Activated T-cell treated with anti-CD3 and anti-CD28 coated beads for 24 hours (primary cell): ENCODE measurements around the gene CTTNBP2.

ENCODE experiments used
- DNase-seq: peaks from one replicate; pipeline ENCODE4 v3.0.0-alpha.2; 2020; ENCODE audit warnings: low read depth

CTTNBP2 gene

DNA sequence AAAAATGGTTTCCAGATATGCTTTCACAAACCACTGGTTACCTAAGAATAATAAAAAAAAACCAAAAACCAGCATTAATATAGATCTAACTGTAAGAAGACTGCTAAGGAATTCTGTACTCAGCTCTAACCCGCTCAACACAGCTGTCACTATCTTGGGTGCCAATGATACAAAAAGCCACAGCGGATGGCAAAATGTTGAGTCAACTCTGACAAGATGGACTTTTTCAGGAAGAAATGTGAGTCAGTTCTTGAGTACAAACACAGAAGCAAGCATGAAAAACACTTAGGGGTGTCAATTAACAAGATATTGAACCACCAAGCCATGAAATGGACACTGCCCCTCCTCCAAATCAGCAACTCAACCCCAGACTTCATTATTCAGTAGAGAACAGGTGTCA is 55.0 kb downstream of the CTTNBP2 start:
- no peak for DNase-seq

DNA sequence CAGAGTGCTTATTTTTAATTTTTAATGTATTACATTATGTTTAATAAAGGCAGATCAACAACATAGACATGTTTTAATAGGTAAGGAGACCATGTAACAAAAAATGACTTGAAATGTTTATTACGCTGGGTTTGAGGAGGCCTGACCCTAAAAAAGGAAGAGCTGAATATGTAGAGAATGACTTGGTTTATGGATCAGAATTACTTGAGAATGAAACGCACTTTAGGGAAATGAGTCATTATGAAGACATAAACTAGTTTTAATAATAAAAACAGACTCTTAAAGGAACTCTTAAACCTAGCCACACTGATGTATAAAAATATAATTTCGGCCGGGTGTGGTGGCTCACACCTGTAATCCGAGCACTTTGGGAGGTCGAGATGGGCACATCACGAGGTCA is 56.5 kb downstream of the CTTNBP2 start:
- no peak for DNase-seq

DNA sequence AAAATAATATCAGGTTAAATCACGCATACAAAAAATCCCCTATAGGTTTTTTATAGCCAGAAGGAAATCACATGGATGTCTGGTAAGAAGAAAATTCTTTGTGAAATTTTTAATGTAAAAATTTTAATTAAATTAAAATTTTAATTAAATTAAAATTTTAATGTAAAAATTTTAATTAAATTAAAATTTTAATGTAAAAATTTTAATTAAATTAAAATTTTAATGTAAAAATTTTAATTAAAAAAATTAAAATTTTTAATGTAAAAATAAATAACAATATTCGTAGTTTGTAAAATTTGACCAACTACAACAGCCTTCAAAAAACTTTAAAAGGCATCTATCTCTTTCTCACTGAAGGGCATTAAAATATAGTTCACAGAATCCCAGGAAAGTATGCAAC is 61.5 kb downstream of the CTTNBP2 start:
- DNase-seq, result no peak

DNA sequence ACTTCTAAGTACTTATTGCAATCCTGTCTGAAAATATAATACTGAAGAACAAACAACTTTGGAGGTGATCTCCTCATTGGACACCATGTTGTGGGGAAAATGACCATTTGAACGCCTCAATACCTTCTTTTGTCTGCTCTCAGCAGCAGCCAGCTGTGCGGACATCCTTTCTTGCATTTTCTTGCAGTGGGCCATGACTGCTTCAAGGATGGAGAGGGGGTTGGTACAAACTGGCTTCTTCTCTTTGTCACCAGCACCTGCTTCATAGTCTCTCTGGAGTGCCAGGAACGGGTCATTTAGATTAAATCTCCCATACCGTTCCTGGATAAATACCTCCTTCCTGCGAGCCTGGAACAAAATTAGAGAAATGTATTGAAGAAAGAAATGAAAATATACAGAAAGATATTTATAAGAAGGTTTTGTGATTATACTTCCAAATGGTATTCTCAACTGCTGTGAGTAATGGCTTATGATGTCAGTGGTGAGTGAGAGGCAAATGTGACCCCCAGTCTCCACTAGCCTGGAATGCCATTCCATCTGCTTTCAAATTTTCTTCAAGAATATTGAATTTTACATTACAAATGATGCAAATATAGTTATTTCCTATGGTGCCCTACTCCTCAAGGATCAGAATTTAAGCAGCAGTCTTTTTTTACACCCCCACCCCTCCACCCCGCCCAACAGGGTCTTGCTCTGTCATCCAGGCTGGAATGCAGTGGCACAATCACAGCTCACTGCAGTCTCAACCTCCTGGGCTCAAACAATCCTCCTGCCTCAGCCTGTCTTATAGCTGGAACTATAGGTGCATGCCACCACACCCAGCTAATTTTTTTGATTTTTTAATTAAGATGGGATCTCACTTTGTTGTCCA is 62.4 kb downstream of the CTTNBP2 start:
- DNase-seq, result no peak

DNA sequence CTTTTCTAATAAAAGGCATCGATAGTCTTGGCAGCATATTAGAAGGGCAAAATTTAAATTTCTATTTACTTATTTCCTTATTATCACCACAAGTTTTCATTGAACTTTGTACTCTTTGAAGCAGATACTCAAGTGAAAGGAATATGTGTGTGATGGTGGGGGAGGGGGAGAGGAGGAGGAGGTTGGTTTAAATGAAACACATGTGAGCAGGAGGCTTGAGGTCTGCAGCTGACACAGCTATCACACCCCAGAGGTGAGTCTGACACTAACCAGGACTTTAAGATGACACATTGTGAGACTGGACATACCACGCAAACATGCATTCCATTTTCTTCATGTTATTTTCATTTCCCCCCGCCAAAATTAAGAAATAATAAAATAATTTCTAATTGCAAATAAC is 63.3 kb downstream of the CTTNBP2 start:
- no peak for DNase-seq

DNA sequence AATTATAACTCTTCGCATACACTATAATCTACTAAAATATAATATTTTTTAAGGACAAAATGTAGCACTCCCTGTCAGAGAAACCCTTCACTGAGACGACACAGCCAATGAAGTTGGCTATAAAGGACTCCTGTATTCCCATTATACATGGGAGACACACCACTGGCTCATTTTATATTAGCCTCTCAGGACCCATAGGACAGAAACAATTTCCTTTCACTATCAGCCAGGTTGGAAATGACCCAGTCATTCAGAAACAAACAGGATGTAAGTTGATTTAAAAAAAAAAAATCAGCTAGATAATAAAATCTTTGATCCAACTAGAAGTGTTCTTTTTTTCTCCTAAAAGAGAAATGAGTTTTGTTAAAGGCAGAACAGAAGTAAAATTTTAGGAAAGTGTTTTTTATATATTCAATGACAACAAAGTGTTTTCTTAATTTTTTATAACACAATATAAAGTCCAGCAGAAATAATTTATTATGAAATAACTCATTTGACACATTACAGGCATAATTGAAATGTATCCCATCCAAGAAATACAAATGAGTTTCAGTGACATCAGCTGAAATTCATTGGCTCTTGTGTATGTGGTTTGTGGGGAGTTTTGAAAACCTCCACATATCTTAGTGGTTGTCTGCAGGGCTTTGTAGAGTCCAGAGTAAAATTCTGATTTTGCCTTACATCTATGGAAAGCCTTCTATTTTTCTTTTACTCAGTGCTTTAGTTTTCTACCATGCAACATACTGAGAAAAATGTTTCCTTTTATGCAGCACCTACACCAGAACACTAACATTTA is 64.1 kb downstream of the CTTNBP2 start:
- no peak for DNase-seq

DNA sequence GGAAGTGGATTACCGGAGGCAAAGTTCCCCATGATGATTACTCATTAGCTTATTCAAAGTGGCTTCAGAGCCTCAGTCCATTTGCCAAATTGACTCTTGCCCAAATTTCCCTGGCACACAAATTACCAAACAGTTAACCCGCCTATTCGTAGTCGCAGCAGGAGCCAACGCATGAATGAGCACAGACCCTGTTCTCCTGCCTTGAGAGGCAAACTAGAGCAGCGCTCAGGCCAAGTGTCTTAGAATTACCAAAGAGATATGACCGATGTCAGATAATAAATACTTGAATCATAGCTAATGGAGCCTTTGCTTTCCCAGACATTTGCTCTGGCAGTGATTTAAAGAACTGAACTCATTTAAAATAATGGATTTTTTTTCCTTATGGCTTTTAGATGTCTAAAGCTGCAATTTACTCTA is 64.9 kb downstream of the CTTNBP2 start:
- DNase-seq, result no peak

DNA sequence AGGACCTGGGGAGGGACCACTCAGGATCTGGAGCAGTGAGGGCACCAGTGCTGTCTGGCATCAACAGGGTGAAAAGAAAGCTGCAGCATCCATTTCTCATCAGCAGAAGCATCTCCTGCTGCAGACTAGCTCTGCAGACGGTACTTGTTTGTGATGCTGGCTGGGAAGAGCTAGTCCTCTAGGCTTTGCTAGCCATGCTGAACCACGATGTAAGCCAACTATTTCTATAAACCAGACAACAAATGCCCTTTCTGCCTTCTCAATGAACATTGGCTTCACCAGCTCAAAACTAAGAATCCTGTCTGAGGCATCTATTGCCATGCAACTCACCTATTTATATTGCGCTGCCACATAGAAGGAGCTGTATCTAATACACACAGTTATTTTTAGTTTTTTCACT is 65.6 kb downstream of the CTTNBP2 start:
- no peak for DNase-seq

DNA sequence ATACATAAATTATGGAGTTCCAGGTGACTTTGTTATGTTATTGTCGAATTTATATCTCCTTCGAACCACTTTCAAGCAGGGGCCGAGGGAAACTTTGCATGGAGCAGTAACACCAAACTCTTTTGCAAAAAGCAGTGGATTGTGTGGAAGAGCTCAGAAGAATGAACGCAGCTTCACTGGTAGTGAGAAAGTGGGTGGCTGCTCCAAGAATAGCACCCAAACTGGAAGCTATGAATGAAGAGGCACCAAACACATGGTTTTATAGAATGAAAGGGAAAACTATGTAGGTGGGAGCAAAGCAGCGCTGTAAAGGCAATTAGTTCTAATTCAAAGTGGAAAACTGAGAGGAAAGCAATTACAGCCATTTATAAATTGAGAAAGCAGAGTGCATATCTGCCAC is 67.2 kb downstream of the CTTNBP2 start:
- no peak for DNase-seq

DNA sequence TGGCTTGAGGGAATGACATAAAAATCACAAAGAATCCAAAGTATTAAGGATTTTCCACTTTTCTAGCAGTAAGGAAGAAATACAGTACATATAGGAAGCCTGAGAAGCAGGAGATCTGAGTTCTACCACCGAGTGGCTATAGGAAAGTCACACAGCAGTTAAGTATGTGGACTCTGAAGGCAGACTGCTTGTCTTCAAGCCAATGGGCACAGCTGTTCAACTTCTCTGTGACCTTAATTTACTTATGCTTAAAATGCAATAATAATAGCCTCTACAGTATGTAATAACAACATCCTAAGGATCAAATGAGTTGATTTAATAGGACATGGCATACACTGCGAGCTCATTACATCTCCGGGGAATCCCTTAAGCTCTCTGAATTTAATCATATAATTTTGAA is 68.0 kb downstream of the CTTNBP2 start:
- no peak for DNase-seq

DNA sequence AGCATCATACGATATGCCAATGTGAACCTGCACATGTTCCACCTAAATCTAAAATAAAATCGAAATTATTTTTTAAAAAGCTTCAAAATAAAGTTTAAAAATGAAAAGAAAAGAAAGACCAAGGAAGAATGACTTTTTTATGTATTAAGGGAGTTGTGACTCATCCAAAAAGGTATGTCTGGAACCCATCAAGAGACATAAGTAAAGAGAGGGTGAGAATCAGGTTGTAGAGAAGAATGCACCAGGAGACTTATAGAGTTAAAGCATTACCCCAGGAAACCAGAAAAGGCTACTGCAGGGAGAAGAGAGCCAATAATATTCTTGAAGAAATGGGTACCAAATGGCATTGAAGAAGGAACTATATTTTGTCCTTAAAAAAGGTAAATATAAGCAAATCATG is 69.8 kb downstream of the CTTNBP2 start:
- no peak for DNase-seq

DNA sequence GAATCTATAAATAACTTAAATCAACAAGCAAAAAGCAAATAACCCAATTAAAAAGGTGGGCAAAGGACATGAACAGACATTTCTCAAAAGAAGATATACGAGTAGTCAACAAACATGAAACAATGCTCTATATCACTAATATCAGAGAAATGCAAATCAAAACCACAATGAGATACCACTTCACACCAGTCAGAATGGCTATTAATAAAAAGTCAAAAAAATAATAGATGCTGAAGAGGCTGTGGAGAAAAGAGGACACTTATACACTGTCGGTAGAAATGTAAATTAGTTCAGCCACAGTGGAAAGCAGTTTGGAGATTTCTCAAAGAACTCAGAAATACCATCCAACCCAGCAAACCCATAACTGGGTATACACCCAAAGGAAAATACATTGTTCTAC is 70.6 kb downstream of the CTTNBP2 start:
- DNase-seq, result no peak

DNA sequence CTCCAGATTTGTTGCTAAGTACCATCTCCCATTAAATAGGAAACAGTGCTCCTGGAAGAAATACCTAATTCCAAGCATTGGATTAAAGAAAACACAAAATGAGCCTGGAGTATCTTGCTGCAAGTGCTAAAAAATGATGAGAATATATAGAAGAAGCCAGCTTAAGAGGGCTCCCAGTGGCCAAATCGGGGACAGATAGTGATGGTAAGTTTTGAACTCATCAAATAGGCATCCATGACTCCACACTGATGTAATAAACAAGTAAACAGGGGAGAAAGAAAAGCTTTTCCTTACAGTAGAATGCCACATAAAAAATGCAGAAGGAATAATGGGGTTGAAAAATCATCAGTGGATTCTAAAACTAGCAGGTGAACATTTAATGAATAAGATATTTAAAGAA is 72.4 kb downstream of the CTTNBP2 start:
- DNase-seq, result no peak

DNA sequence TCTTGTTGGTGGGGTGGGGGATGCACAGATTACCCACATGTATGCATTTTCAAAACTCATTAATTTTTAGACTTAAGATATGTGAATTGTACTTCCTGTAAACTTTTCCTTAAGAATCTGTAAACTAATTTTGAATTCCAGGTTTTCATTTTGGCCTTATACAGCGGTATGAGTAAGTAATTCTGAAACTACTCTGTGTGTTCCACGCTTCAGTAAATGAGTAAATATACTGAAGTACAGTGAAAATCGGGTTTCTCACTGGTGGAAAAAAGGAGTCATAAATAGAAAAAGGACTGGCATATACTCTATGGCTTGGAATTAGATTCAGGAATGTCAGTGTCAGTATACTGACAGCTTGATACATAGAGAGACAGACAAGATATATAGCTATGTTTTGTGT is 72.8 kb downstream of the CTTNBP2 start:
- no peak for DNase-seq

DNA sequence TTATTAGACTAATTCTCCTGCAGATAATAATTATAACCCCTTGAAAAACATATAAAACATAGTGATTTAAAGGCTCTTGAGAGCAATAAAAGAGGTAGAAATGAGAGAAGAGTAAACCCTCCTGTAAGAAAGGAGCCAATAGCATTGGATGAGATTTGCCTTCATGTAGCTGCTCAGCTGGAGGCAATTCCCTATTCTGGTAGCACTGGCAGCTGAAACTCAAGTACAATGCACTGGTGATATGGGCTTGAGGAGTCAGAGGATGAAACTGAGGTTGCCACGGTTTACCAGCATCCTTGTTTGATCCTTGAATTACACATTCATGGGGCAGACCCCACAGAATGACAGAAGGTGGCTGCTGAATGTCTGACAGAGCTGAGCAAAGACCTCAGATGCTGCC is 76.4 kb downstream of the CTTNBP2 start:
- DNase-seq, result no peak

DNA sequence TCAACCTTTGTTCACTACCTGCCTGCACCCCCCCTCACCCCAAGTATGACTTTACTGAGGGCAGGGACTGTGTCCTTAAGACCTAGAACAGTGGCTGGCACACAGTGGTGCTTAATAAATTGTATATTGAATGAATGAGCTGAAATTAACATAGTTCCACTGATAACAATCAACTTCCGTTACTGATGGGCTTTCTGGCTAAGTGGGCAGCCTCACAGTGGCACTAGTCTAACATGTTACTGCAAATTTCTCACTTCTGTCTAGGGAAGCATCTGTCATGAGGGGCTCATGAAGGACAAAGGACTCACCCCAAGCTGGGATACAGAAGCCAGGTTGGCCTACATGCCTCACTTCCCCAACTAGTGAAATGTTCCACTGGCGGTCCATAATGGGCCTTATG is 79.3 kb downstream of the CTTNBP2 start:
- DNase-seq, result no peak

DNA sequence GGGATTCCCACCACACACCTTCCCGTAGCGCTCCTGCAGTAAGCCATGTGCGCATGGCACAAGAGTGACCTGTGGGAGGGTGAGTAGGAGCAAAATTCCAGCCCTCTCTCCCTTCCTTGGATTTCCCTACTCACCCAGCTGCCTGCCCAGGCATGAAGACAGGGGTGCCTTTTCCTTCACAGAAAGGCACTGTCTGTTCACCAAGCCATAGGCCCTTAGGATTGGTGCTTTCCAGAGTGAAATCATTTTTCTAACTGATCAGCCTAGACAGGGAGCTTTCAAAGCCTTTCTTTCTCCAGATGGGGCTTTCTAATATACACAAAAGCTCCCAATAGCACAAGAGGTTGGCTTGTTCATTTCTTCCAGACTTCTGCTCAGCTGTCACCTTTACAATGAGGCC is 79.7 kb downstream of the CTTNBP2 start:
- no peak for DNase-seq

DNA sequence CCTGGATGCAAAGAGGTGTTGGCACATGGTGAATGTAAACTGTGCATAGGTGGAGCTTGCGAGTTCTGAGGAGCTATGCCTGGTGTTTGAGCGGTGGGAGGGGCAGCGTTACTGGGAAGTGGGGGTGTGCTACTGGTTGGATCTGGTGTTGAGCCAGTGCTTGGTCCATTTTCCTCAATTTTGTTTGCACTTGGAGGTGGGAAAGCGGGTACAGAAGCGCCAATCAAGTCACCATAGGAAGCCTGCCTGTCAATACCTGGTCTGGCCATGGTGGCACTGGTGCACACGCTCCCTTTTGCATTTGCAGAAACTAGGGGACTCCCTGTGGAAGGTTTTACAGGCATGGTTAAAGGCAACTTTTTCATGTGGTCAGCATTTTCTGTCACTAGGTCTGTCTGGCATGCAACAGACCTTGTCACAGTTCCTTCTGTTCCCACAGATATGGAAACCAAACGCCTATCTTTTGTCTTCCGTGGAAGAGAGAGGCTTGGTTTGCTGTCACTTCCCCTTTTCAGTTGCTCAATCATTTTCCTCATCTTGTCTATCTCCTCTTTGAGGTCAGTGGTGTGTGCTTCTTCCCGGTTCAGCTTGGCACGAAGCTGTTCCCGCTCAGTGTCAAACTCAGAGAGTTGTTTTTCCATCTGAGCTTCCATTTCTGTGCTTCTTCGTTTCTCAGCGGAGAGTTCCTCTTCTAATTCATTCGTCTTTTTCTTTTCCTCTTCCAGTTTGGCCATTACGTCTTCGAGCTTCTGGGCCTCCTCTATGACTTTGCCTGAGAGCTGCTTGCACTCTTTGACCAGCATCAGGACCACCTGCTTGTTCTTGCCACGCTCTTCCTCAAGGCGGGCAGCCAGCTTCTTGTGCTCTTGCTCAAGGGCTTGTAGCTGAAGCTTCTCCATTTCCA is 81.1 kb downstream of the CTTNBP2 start:
- no peak for DNase-seq

DNA sequence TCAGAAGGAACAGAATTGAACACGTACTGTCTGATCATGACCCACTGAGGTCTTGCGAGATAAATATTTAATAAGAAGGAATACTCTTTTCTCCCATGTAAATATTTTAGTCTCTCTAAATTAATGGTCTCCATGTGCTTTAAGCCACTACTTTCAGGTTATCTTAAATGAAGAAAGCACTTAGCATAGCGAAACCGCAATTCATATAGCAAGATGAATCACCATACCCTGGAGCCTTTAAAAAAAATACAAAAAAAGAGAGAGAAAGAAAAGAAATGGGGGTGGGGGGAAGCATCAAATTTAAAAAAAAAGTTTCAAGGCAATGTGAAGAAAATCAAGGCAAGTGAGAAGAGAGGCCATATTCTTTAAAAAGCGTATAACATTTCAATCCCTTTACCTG is 82.5 kb downstream of the CTTNBP2 start:
- no peak for DNase-seq

DNA sequence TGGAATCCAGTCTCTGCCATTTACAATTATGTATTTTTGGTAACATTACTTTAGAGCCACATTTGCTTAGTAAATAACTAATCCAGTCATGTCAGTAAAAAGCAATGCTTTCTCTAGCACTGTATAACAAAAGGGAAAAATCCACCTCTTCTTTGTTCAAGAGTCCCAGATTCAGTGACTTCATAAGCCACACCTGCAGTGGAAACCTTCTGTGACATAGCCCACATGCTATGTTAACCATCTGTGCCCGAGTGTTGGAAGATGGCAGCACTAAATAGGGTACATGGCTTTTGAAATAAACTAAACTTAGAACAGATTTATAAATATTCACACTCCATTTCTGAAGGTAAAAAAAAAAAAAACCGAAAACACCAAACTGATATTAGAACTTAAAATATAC is 83.0 kb downstream of the CTTNBP2 start:
- DNase-seq, result no peak

DNA sequence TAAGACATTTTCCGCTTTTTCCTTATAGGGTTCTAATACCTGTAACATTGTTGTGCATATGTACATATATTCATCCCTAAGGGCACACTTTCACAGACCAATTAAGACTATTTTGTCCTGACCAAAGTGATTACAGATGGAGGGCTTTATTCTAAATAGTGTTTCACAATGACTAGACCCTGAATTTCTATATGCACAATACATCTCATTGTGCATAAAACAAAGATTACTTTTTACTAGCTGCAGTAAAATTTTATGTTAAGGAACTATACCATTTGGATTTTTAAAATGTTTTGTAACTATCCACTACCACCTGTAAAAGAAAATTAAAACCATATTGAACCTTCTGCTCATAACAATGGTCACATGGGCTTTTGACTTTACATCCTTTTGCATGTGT is 87.8 kb downstream of the CTTNBP2 start:
- no peak for DNase-seq

DNA sequence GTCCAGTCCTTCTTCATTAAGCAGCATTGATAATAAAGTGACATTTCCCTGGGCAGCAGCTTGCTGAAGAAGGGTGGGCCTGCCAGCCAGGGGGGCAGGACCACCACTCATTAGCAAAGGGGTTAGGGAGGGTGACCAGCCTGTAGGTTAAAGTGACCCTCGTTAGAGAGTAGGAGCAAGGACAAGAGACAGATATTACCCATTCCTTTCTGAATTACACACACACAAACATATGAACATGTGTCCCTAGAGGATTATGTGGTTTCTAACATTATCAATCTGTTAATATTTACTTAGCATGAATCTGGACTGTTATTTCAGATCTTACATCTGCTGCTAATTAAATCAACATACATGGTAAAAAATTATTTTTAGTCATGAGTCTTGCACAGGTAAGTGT is 88.9 kb downstream of the CTTNBP2 start:
- DNase-seq, result no peak

DNA sequence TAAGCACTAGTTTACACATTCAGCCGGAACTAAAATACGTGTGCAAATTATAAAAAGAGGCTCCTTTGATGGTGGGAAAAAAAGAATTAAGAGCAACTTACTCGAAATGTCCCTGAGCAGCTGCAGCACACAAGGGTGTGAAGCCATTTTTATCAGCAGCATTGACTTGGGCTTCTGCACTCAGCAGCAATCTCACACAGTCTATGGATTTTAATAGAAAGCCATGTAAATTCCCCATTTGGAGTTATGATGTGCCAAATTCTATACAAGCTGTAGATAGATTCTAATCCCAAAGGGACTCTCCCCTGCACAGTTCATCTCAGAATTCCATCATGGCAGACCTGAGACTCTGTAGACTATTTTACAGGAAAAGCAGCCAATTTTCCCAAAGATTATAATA is 90.5 kb downstream of the CTTNBP2 start:
- no peak for DNase-seq
